ENCODE results near the gene POLD2. TPM values are rescaled to one million over a fixed set of nuclear protein-coding genes. Genes with fewer than 3 reads are reported as not detected.

POLD2 gene
- total RNA-seq, 1 experiment from 2014 or later: 185 TPM

- DNase-seq (ENCODE audit: low spot score): no peak
Measured at GRCh38 chr7:44065431-44066110, 57.8 kb downstream of the POLD2 start, which contains the start of gene PGAM2. Gene PGAM2, minus strand, starts transcription at chr7:44065567. Its CDS starts 38 bp downstream, at chr7:44065529.

GRCh38 chr7:44064791-44065430 is 58.4 kb downstream of the POLD2 start:
- DNase-seq (ENCODE audit: low spot score): no peak

Other genes starting within 250 kb of the POLD2 start
- gene URGCP, start 217.0 kb downstream of the POLD2 start, total RNA-seq (2014; rRNA removed; shearing (Covaris generic)): 32.1 and 40.9 TPM in 2 replicates
- 34.0 and 35.7 TPM in 2 replicates for gene UBE2D4, start 197.1 kb downstream of the POLD2 start, total RNA-seq (2014; rRNA removed; shearing (Covaris generic))
- not detected in 2 replicates for gene SPDYE1, start 125.7 kb downstream of the POLD2 start, total RNA-seq (2014; rRNA removed; shearing (Covaris generic))
- gene DBNL, start 78.8 kb downstream of the POLD2 start, total RNA-seq (2014; rRNA removed; shearing (Covaris generic)): 183 and 196 TPM in 2 replicates
- not detected in 2 replicates for gene PGAM2, start 58.0 kb downstream of the POLD2 start, total RNA-seq (2014; rRNA removed; shearing (Covaris generic))
- 7.4 and 7.7 TPM in 2 replicates for gene POLM, start 41.0 kb downstream of the POLD2 start, total RNA-seq (2014; rRNA removed; shearing (Covaris generic))
- 0.06 TPM in 1 of 2 replicates, not detected in the other for gene AEBP1, start 19.2 kb downstream of the POLD2 start, total RNA-seq (2014; rRNA removed; shearing (Covaris generic))
- gene MYL7, start 17.8 kb upstream of the POLD2 start, total RNA-seq (2014; rRNA removed; shearing (Covaris generic)): not detected in 2 replicates
- not detected in 2 replicates for gene GCK, start 65.9 kb upstream of the POLD2 start, total RNA-seq (2014; rRNA removed; shearing (Covaris generic))
- 132 and 136 TPM in 2 replicates for gene YKT6, start 77.4 kb upstream of the POLD2 start, total RNA-seq (2014; rRNA removed; shearing (Covaris generic))
- 0.06 TPM in 1 of 2 replicates, not detected in the other for gene CAMK2B, start 202.0 kb upstream of the POLD2 start, total RNA-seq (2014; rRNA removed; shearing (Covaris generic))